HAP-1 (cell line): ENCODE results near the gene KDELR3.
"Not testable (repeated sequence)": the region's sequence is repeated elsewhere in the genome, so short reads cannot be mapped to it uniquely, and the experiment has no call there.

Experiments
- DNase-seq, 2 experiments: peaks; one replicate each; pipeline ENCODE4 v3.0.0-alpha.2; 2016 to 2020; ENCODE audit warnings: low spot score in 2 of 2
- H3K27me3 ChIP-seq: fragments of 250-450 bp; sonication (Bioruptor Pico); 2 replicates; pipeline ENCODE4 v1.5.1; 2020; ENCODE audit warnings: low read depth, mild to moderate bottlenecking, moderate library complexity
- H3K36me3 ChIP-seq: fragments of 250-450 bp; sonication (Bioruptor Pico); replicated peaks from 2 replicates; pipeline ENCODE4 v1.5.1; 2020; ENCODE audit warnings: mild to moderate bottlenecking
- H3K4me1 ChIP-seq: fragments of 250-450 bp; sonication (Bioruptor Pico); 2 replicates; pipeline ENCODE4 v1.5.1; 2020; ENCODE audit warnings: mild to moderate bottlenecking
- H3K4me3 ChIP-seq: fragments of 250-450 bp; sonication (Bioruptor Pico); 2 replicates; pipeline ENCODE4 v1.5.1; 2020; ENCODE audit warnings: mild to moderate bottlenecking, moderate library complexity
- H3K9me3 ChIP-seq: fragments of 250-450 bp; sonication (Bioruptor Pico); 2 replicates; pipeline ENCODE4 v1.5.1; 2020; ENCODE audit warnings: mild to moderate bottlenecking, moderate library complexity
- in situ Hi-C: fragments of 300-500 bp; cut with MboI; formaldehyde crosslinking; loops from 3 replicates; pipeline ENCODE4 v1.14.3; 2020; ENCODE audit warnings: low sequenced_read_pairs, inconsistent platforms, mixed read lengths

Gene KDELR3

GRCh38 chr22:38470179-38470578, 2.3 kb downstream of the KDELR3 start:
- in situ Hi-C loops, H3K4me3 ChIP-seq, DNase-seq, H3K9me3 ChIP-seq, H3K27me3 ChIP-seq, H3K4me1 ChIP-seq, H3K36me3 ChIP-seq: not testable (repeated sequence)

GRCh38 chr22:38471237-38471636, 3.3 kb downstream of the KDELR3 start:
- H3K27me3 ChIP-seq: no peaks in the 10 kb centered on the region
- no peaks in the 10 kb centered on the region for H3K36me3 ChIP-seq
- in situ Hi-C loops: no loop called here
- H3K4me1 ChIP-seq: peaks cover 10% of the 10 kb centered on the region
- DNase-seq: no peak
- H3K9me3 ChIP-seq: no peaks in the 10 kb centered on the region
- no peak overlapping the region for H3K4me3 ChIP-seq

DNA sequence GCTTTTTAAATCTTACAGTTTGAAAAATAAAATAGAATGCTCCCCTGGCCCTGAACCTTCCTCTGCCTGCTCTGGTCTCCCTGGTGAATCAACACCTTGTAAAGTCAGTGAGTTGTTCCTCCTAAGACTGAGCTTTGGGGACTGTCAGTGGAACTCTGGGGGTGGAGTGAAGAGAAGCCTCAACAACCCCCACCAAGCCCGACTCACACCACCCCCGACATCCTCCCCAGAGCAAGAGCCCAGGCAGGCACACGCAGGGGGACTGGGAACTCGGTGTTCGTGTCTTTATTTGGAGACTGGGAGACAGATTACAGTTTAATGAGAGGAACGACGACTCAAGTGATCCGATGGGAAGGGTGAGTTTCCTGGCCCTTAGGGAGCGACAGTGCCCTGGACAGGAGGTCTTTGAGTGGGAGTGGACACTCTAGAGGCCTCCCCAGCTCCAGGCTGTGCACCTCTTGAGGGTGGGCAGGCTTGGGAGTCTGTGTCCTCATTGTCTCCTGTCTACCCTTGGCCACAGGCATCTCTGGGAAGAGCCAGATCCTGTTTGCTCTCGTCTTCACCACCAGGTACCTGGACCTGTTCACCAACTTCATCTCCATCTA, 6.2 kb downstream of the KDELR3 start:
- no peaks in the 10 kb centered on the region for H3K27me3 ChIP-seq
- H3K4me1 ChIP-seq: no peaks in the 10 kb centered on the region
- in situ Hi-C loops: no loop called here
- H3K9me3 ChIP-seq: no peaks in the 10 kb centered on the region
- no peak overlapping the region for H3K4me3 ChIP-seq
- DNase-seq: no peak
- 0 out of 2 replicates have a peak, but pooled peaks cover under 1% of the 10 kb centered on the region for H3K36me3 ChIP-seq

GRCh38 chr22:38477585-38477984, 9.7 kb downstream of the KDELR3 start:
- peaks cover 28% of the 10 kb centered on the region for H3K36me3 ChIP-seq
- DNase-seq: no peak
- no peaks in the 10 kb centered on the region for H3K27me3 ChIP-seq
- no peak overlapping the region for H3K4me3 ChIP-seq
- in situ Hi-C loops: loop anchor here (25.0 kb wide), 2 partner anchors 590 to 1965 kb away; partner anchors contain the start of gene FOXRED2
- H3K9me3 ChIP-seq: no peaks in the 10 kb centered on the region
- H3K4me1 ChIP-seq: no peaks in the 10 kb centered on the region

- Histone ChIP-seq H3K4me1 (no peaks in the 10 kb centered on the region), H3K27me3 (no peaks in the 10 kb centered on the region), H3K9me3 (no peaks in the 10 kb centered on the region), H3K36me3 (peaks cover 44% of the 10 kb centered on the region), H3K4me3 (no peak overlapping the region)
- in situ Hi-C loops: loop anchor here (25.0 kb wide), 2 partner anchors 592 to 1967 kb away; partner anchors contain the start of gene FOXRED2
- no peak for DNase-seq
These were observed 11.4 kb downstream of the KDELR3 start for GRCh38 chr22:38479096-38479837.

- in situ Hi-C loops: loop anchor here (25.0 kb wide), 2 partner anchors 594 to 1969 kb away; partner anchors contain the start of gene FOXRED2
- H3K27me3 ChIP-seq: no peaks in the 10 kb centered on the region
- no peaks in the 10 kb centered on the region for H3K4me1 ChIP-seq
- peaks cover 62% of the 10 kb centered on the region for H3K36me3 ChIP-seq
- no peaks in the 10 kb centered on the region for H3K9me3 ChIP-seq
- H3K4me3 ChIP-seq: no peak overlapping the region
- no peak for DNase-seq
These were observed 13.4 kb downstream of the KDELR3 start for GRCh38 chr22:38481162-38481870.

GRCh38 chr22:38481871-38482332, 14.0 kb downstream of the KDELR3 start:
- Histone ChIP-seq H3K36me3 (peaks cover 67% of the 10 kb centered on the region), H3K27me3 (no peaks in the 10 kb centered on the region), H3K4me1 (no peaks in the 10 kb centered on the region), H3K9me3 (no peaks in the 10 kb centered on the region), H3K4me3 (no peak overlapping the region)
- in situ Hi-C loops: loop anchor here (25.0 kb wide), 2 partner anchors 595 to 1970 kb away; partner anchors contain the start of gene FOXRED2
- no peak for DNase-seq

- no peaks in the 10 kb centered on the region for H3K27me3 ChIP-seq
- DNase-seq: no peak
- in situ Hi-C loops: loop anchor here (25.0 kb wide), 2 partner anchors 595 to 1970 kb away; partner anchors contain the start of gene FOXRED2
- H3K4me1 ChIP-seq: no peaks in the 10 kb centered on the region
- H3K4me3 ChIP-seq: no peak overlapping the region
- H3K9me3 ChIP-seq: no peaks in the 10 kb centered on the region
- peaks cover 76% of the 10 kb centered on the region for H3K36me3 ChIP-seq
These were observed 14.9 kb downstream of the KDELR3 start for GRCh38 chr22:38482662-38483308.

DNA sequence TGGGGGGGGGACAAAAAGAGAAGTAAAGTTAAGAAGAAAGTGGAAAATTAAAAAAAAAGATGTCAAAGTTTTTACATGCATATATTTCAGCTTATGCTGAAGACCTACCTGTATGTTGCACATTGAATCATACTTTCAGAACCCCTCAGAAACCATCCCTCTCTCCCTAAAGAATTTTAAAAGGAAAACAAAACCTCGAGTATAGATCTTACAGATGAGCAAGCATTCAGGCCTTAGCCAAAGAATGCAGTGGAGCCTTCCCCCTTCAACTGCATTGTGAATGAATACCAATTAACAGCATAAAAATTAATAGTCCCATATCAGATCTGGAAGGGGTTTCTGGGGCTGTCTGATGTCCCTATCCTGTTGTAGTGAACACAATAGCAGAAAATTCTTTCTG, 16.3 kb downstream of the KDELR3 start:
- H3K9me3 ChIP-seq: no peaks in the 10 kb centered on the region
- in situ Hi-C loops: loop anchor here (25.0 kb wide), 2 partner anchors 597 to 1972 kb away; partner anchors contain the start of gene FOXRED2

DNA sequence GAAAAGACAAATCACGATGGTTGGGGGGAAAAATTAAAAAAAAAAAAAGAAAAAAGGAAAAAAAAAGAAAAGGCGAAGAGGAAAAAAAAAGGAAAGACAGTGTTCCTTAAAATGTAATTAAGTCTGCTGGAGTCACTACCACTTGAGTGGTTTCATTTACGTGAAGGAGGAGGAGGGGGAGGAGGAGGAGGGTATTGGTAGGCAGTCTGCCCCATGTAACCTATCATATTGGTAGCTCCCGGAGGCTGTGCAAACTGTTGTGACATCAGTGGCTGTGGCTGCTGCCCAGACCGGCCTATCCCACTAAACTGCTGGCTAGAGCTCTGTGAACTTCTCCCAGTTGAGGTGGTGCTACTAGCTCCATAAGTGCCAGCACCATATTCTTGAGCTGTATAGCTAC, 17.9 kb downstream of the KDELR3 start:
- DNase-seq: no peak
- H3K9me3 ChIP-seq: no peaks in the 10 kb centered on the region
- H3K36me3 ChIP-seq: peaks cover 97% of the 10 kb centered on the region
- no peak overlapping the region for H3K4me3 ChIP-seq
- H3K27me3 ChIP-seq: no peaks in the 10 kb centered on the region
- no peaks in the 10 kb centered on the region for H3K4me1 ChIP-seq
- in situ Hi-C loops: loop anchor here (25.0 kb wide), 2 partner anchors 598 to 1973 kb away; partner anchors contain the start of gene FOXRED2

More for the DNA sequence above, 16.3 kb downstream of the KDELR3 start:
- peaks cover 89% of the 10 kb centered on the region for H3K36me3 ChIP-seq
- H3K4me3 ChIP-seq: no peak overlapping the region
- no peaks in the 10 kb centered on the region for H3K27me3 ChIP-seq
- DNase-seq: no peak
- H3K4me1 ChIP-seq: no peaks in the 10 kb centered on the region

DNA sequence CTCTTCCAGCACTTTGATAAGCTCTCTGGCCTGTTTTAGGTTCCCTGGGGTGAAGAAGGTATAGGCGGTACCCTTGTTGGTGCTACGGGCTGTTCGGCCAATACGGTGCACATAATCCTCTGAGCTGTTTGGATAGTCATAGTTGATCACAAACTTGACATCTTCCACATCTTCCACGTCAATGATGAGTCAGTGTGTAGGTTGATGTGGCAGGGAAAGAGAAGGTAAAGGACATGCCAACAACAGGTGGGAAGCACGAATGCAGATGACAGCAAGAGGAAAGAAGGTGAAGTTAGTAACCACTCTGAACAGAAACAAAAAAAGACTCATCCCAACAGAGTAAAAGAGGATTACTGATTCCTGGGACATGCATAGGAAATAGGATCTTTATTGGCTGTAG, 20.1 kb downstream of the KDELR3 start:
- no peaks in the 10 kb centered on the region for H3K4me1 ChIP-seq
- peaks cover 97% of the 10 kb centered on the region for H3K36me3 ChIP-seq
- H3K4me3 ChIP-seq: no peak overlapping the region
- no peaks in the 10 kb centered on the region for H3K27me3 ChIP-seq
- in situ Hi-C loops: loop anchor here (25.0 kb wide), 2 partner anchors 601 to 1976 kb away; partner anchors contain the start of gene FOXRED2
- no peaks in the 10 kb centered on the region for H3K9me3 ChIP-seq
- no peak for DNase-seq

GRCh38 chr22:38489142-38489541, 21.2 kb downstream of the KDELR3 start:
- DNase-seq: no peak
- Histone ChIP-seq H3K9me3 (no peaks in the 10 kb centered on the region), H3K4me3 (no peak overlapping the region), H3K4me1 (no peaks in the 10 kb centered on the region), H3K27me3 (no peaks in the 10 kb centered on the region), H3K36me3 (peaks cover 97% of the 10 kb centered on the region)
- in situ Hi-C loops: loop anchor here (25.0 kb wide), 2 partner anchors 602 to 1977 kb away; partner anchors contain the start of gene FOXRED2

GRCh38 chr22:38489561-38490145, 21.8 kb downstream of the KDELR3 start:
- Histone ChIP-seq H3K27me3 (no peaks in the 10 kb centered on the region), H3K4me3 (no peak overlapping the region), H3K4me1 (no peaks in the 10 kb centered on the region), H3K36me3 (peaks cover 97% of the 10 kb centered on the region), H3K9me3 (no peaks in the 10 kb centered on the region)
- no peak for DNase-seq
- in situ Hi-C loops: loop anchor here (25.0 kb wide), 2 partner anchors 602 to 1977 kb away; partner anchors contain the start of gene FOXRED2
